Gastrocnemius medialis (tissue), 4 donors: ENCODE results near the gene LAMTOR5. TPM values are rescaled to one million over a fixed set of nuclear protein-coding genes. Genes with fewer than 3 reads are reported as not detected.
"Not testable (repeated sequence)": the region's sequence is repeated elsewhere in the genome, so short reads cannot be mapped to it uniquely, and the experiment has no call there.

Experiments used
- ATAC-seq, 2 donors: fragments of 150-250 bp; one replicate each; pipeline ENCODE4 v1.9.1; 2016
- DNase-seq, 2 donors: peaks; one replicate each; pipeline ENCODE4 v3.0.0-alpha.2; 2019
- H3K27ac ChIP-seq, 4 donors: fragments of 200-600 bp; sonication (generic); 1 replicate in 1 of 4; 2 replicates in 3 of 4; pipeline ENCODE4 v1.5.1; 2016 to 2018; ENCODE audit warnings: mild to moderate bottlenecking in 2 of 4, moderate library complexity in 1 of 4
- H3K27me3 ChIP-seq, 3 donors: fragments of 200-600 bp; sonication (generic) in 2 of 3; 1 replicate in 1 of 3; 2 replicates in 2 of 3; pipeline versions ENCODE4 v1.5.1 to v1.6.0; 2016 to 2019; ENCODE audit warnings: mild to moderate bottlenecking in 1 of 3, moderate library complexity in 1 of 3
- H3K36me3 ChIP-seq, 2 donors: fragments of 200-600 bp; sonication (generic) in 1 of 2; one replicate each; pipeline ENCODE4 v1.5.1; 2017 to 2018
- H3K4me1 ChIP-seq, 2 donors: fragments of 200-600 bp; sonication (generic) in 1 of 2; one replicate each; pipeline ENCODE4 v1.5.1; 2016 to 2017; ENCODE audit warnings: mild to moderate bottlenecking in 2 of 2
- H3K4me3 ChIP-seq, 4 donors: fragments of 200-600 bp; sonication (generic) in 3 of 4; 1 replicate in 1 of 4; 2 replicates in 3 of 4; pipeline ENCODE4 v1.5.1; 2016 to 2019; ENCODE audit warnings: mild to moderate bottlenecking in 2 of 4
- H3K9me3 ChIP-seq, 3 donors: fragments of 200-600 bp; sonication (generic) in 2 of 3; 1 replicate in 1 of 3; 2 replicates in 2 of 3; pipeline ENCODE4 v1.5.1; 2016 to 2019
- CTCF ChIP-seq, 5 experiments: fragments of 450-650 bp in 3 of 5; fragments of 200-600 bp in 2 of 5; sonication (generic) in 2 of 5; IDR thresholded peaks in 4 of 5; conservative IDR thresholded peaks in 1 of 5; 1 replicate in 4 of 5; 2 replicates in 1 of 5; pipeline ENCODE4 v1.5.1; 2016 to 2019; ENCODE audit warnings: antibody characterized with exemption in 5 of 5, mild to moderate bottlenecking in 3 of 5, moderate library complexity in 3 of 5
- POLR2A ChIP-seq, 2 donors: fragments of 450-650 bp; IDR thresholded peaks; one replicate each; pipeline ENCODE4 v1.6.1; 2017; ENCODE audit warnings: antibody characterized with exemption in 2 of 2, mild to moderate bottlenecking in 2 of 2, moderate library complexity in 2 of 2
- in situ Hi-C, 4 donors: fragments of 200-750 bp; cut with MboI; loops; one replicate each; pipeline versions ENCODE4 v1.15.0 to v1.8.0; 2017; ENCODE audit warnings: low sequenced_read_pairs in 4 of 4
- intact Hi-C: fragments of 100-400 bp; cut with DNase I; formaldehyde crosslinking; loops from one replicate; pipeline ENCODE4 v1.15.1; 2023; ENCODE audit warnings: low total_unique reads
- total RNA-seq, 4 donors: library from RNA; depleted of rRNA; stranded (reverse); fragments of >200 nt; gene quantifications; one replicate each; pipeline versions ENCODE4 v1.1.0 to v1.2.3, GENCODE V29; 2016

The LAMTOR5 gene
- total RNA-seq, 4 donors from 2014 or later, result 116 to 203 (median 153) TPM

GRCh38 chr1:110438893-110439292 is 31.4 kb upstream of the LAMTOR5 start:
- peaks cover 0 to 3% of the 10 kb centered on the region in 2 donors for H3K4me1 ChIP-seq
- no peak for ATAC-seq
- intact Hi-C loops, result no loop called here
- in situ Hi-C loops, result no loop called here
- TF ChIP-seq CTCF (IDR thresholded peaks at IDR 0.05 in 4 of 5, conservative IDR thresholded peaks at IDR 0.05 in 1 of 5) (no peak), POLR2A (IDR thresholded peaks at IDR 0.05) (no peak)
- H3K9me3 ChIP-seq, result no peaks in the 10 kb centered on the region
- no peak overlapping the region for H3K4me3 ChIP-seq
- no peaks in the 10 kb centered on the region for H3K36me3 ChIP-seq
- no peak for DNase-seq
- H3K27me3 ChIP-seq, result no peaks in the 10 kb centered on the region
- H3K27ac ChIP-seq, result no peak overlapping the region

GRCh38 chr1:110437645-110438299 is 30.3 kb upstream of the LAMTOR5 start:
- ATAC-seq, H3K36me3 ChIP-seq, intact Hi-C loops, H3K9me3 ChIP-seq, H3K27ac ChIP-seq, DNase-seq, H3K4me3 ChIP-seq, H3K4me1 ChIP-seq, in situ Hi-C loops, H3K27me3 ChIP-seq: not testable (repeated sequence)

- DNase-seq (no peak), ATAC-seq (no peak)
- Histone ChIP-seq H3K36me3 (no peaks in the 10 kb centered on the region), H3K27ac (no peak overlapping the region), H3K27me3 (no peaks in the 10 kb centered on the region), H3K4me3 (no peak overlapping the region), H3K4me1 (peaks cover 0 to 3% of the 10 kb centered on the region in 2 donors), H3K9me3 (no peaks in the 10 kb centered on the region)
- in situ Hi-C loops, result no loop called here
- intact Hi-C loops, result no loop called here
- no peak for TF ChIP-seq CTCF (IDR thresholded peaks at IDR 0.05 in 4 of 5, conservative IDR thresholded peaks at IDR 0.05 in 1 of 5)
- no peak for TF ChIP-seq POLR2A (IDR thresholded peaks at IDR 0.05)
These were observed 29.1 kb upstream of the LAMTOR5 start for GRCh38 chr1:110436635-110437034.

- no peaks in the 10 kb centered on the region for H3K27me3 ChIP-seq
- H3K36me3 ChIP-seq, result no peaks in the 10 kb centered on the region
- no peak overlapping the region for H3K27ac ChIP-seq
- peaks cover 0 to 3% of the 10 kb centered on the region in 2 donors for H3K4me1 ChIP-seq
- no peaks in the 10 kb centered on the region for H3K9me3 ChIP-seq
- ATAC-seq (no peak), DNase-seq (no peak)
- TF ChIP-seq CTCF (IDR thresholded peaks at IDR 0.05 in 4 of 5, conservative IDR thresholded peaks at IDR 0.05 in 1 of 5) (no peak), POLR2A (IDR thresholded peaks at IDR 0.05) (no peak)
- intact Hi-C loops (no loop called here), in situ Hi-C loops (no loop called here)
- H3K4me3 ChIP-seq, result no peak overlapping the region
These were observed 27.5 kb upstream of the LAMTOR5 start for GRCh38 chr1:110434946-110435345.

GRCh38 chr1:110433803-110434202 is 26.3 kb upstream of the LAMTOR5 start:
- intact Hi-C loops, result no loop called here
- TF ChIP-seq POLR2A (IDR thresholded peaks at IDR 0.05), result no peak
- TF ChIP-seq CTCF (IDR thresholded peaks at IDR 0.05 in 4 of 5, conservative IDR thresholded peaks at IDR 0.05 in 1 of 5), result no peak
- H3K36me3 ChIP-seq, result no peaks in the 10 kb centered on the region
- peaks cover 0 to 3% of the 10 kb centered on the region in 2 donors for H3K4me1 ChIP-seq
- H3K9me3 ChIP-seq, result no peaks in the 10 kb centered on the region
- peak; percentile 50 to 81 for DNase-seq
- peak overlapping the region in 2 of 4 donors; percentile 9 to 50 for H3K27ac ChIP-seq
- no peaks in the 10 kb centered on the region for H3K27me3 ChIP-seq
- peak; percentile 81 to 89 for ATAC-seq
- no peak overlapping the region for H3K4me3 ChIP-seq
- in situ Hi-C loops, result no loop called here
